Transverse colon (tissue), 4 donors: ENCODE results near the gene AGPS.

ENCODE experiments used
- EP300 ChIP-seq: sonication (generic); formaldehyde crosslinking; IDR thresholded peaks from one replicate; pipeline ENCODE4 v1.6.1; 2017; ENCODE audit warnings: antibody characterized with exemption, low read depth
- POLR2A ChIP-seq: fragments of 450-650 bp; IDR thresholded peaks from one replicate; pipeline ENCODE4 v1.6.1; 2016; ENCODE audit warnings: antibody characterized with exemption, mild to moderate bottlenecking, moderate library complexity
- POLR2AphosphoS5 ChIP-seq, 3 donors: sonication (generic); formaldehyde crosslinking; IDR thresholded peaks; one replicate each; pipeline ENCODE4 v1.6.1; 2016; ENCODE audit warnings: antibody characterized with exemption in 3 of 3
- TF ChIP-seq, protein P1 (sequence below), 5 experiments: fragments of 200-600 bp in 3 of 5; fragments of 450-650 bp in 2 of 5; sonication (generic) in 3 of 5; IDR thresholded peaks; 1 replicate in 2 of 5; 2 replicates in 3 of 5; pipeline ENCODE4 v1.5.1; 2016 to 2017; ENCODE audit warnings: antibody characterized with exemption in 5 of 5, inconsistent platforms in 3 of 5, mild to moderate bottlenecking in 2 of 5, moderate library complexity in 1 of 5

DNA sequence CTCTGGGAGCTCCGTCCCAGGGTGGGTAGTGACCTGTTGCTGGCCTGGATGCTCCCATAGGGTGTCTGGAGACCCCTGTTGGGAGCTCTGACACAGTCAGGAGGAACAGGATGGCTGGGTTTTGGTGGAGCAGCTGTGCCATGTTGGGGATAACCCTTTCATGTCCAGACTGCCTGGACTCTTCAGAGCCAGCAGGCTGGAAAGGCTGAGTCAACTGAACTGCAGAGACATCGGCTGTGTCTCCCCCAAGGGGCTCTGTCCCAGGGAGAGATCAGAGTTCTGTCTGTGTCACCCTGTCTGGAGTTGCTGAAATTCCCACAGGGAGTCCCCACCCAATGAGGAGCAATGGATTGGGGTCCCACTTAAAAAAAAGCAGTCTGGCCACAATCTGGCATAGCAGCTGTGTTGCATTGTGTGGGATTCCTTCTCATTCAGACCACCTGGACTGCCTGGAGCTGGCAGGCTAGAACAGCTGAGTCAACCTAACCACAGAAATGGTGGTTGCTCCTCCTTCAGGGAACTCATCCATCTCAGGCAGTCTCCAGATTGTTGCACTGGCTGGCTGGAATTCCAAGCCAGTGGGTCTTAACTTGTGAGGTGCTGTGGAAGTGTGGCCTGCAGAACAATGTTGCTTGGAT is 37.2 kb downstream of the AGPS start:
- TF ChIP-seq, protein P1, sequence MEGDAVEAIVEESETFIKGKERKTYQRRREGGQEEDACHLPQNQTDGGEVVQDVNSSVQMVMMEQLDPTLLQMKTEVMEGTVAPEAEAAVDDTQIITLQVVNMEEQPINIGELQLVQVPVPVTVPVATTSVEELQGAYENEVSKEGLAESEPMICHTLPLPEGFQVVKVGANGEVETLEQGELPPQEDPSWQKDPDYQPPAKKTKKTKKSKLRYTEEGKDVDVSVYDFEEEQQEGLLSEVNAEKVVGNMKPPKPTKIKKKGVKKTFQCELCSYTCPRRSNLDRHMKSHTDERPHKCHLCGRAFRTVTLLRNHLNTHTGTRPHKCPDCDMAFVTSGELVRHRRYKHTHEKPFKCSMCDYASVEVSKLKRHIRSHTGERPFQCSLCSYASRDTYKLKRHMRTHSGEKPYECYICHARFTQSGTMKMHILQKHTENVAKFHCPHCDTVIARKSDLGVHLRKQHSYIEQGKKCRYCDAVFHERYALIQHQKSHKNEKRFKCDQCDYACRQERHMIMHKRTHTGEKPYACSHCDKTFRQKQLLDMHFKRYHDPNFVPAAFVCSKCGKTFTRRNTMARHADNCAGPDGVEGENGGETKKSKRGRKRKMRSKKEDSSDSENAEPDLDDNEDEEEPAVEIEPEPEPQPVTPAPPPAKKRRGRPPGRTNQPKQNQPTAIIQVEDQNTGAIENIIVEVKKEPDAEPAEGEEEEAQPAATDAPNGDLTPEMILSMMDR (IDR thresholded peaks at IDR 0.05) = no peak
- no peak for TF ChIP-seq POLR2A
- no peak for TF ChIP-seq EP300
- TF ChIP-seq POLR2AphosphoS5 (IDR thresholded peaks at IDR 0.05) = no peak
